ENCODE measurements around the gene ZNF775. TPM values are rescaled to one million over a fixed set of nuclear protein-coding genes. Genes with fewer than 3 reads are reported as not detected.

ZNF775 gene
- total RNA-seq, 1 donor from 2014 or later = 3.0 TPM

DNA sequence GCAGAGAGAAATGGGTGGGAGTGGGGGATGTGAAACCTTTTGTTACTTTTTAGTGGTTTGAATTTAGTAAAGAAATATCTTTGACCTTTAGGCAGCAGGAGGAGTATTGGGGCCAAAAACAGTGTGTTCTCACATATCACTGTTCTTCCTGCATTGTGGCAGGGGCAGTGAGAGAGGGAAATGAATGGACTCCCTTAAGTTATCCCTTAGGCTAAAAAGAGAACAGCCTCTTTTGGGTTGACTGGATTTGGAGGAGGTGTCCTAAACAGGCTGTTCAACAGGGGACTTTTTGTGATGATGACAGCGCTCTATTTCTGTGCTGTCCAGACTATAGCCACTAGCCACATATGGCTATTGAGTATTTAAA is 22.3 kb downstream of the ZNF775 start:
- no peak for DNase-seq

DNA sequence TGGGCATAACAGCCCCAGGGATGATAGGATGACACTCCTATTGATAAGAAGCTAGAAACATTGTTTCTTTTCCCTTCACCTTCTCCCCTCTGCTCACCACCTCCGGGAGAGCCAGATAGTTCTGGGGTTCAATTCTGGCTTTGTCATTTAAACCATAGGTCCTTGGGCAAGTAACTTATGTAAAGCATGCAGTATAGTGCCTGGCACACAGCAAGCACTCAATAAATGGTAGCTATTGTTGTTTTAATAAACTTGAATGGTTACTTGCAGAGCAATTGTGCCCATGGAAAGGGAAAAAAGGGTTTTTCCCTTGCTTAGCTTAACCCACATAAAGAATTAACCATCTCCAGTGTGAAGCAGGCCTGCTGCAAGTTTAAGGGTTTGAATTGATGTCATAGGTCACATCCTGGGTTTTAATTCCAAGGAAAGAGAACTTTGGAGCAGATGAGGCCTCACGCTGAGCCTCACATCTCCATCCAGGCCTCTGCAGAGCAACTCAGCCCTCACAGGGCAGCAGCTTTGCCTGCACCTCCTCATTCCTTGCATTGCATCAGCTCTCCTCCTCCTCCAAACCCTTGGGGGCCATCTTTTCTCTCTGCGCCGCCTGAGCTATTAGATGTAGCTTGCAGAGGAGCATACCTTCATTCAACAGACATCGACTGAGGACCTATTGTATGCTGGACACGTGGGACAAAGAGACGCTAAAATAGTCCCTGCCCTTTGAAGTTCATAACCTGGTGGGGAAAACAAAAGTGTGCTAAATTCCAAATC is 22.9 kb downstream of the ZNF775 start:
- DNase-seq = no peak

DNA sequence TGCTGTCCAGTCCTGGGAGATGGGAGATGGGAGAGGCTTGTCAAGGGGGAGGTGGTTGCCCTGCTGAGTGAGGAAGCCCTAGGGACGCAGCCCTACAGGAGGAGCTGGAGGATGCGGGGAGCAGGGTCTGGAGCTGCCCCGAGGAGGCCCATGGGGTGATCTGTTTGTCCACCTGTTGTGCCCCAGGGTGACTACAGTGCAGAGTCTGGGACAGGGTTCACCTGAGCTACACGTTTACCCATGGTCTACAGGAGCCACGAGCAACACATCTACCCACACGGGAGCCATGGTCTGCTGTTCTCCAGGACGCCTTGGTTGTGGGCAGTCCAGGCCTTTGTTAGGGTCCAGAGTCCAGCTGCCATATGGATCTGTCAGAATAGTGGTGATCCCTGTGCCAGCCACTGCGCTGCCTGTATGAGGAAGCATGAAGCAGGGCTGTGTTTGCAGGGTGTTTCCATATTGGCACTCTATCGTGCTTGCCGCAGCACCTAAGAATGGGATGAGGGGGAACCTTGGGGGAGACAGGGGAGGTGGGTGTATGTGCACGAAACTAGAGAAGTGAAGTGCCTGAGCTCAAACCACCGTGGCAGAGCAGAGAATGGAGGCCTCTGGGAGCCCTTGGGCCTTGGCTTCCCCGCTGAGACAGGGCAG is 23.7 kb downstream of the ZNF775 start:
- DNase-seq = no peak

DNA sequence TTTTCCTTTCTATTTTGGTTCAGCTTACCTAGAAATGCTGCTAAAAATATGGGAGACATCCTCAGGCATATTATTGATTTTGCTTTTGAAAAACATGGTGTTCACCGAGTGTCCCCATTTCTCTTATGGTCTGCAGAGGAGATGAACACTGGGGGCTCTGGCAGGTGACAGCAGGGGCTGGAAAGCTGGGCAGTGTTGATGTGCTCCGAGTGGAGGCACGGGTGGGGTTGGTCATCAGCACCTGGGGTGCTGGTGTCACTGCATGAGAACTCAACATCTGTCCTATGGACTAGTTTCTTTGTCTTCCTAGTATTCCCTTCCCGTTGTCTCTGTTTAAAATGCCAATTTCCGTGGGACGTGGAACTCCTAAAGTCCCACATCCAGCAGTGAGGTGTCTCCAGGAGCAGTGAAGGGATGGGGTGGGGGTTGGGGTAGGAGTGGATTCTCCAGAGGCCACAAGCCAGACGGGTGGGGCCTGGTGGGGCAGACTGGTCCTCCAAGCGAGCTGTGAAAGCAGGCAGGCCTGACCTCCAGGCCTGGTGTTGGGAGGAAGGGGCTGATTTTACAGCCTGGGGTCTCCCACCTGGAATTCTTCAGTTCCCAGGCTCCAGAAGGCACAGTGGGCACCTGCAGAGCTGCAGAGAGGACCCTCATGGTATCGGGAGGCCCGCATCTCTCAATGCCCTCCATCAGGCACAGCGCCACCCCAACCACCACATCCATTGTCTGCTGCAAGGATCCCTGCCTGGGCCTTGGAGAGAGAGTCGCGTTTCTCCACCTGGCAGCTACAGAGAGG is 24.4 kb downstream of the ZNF775 start:
- no peak for DNase-seq

DNA sequence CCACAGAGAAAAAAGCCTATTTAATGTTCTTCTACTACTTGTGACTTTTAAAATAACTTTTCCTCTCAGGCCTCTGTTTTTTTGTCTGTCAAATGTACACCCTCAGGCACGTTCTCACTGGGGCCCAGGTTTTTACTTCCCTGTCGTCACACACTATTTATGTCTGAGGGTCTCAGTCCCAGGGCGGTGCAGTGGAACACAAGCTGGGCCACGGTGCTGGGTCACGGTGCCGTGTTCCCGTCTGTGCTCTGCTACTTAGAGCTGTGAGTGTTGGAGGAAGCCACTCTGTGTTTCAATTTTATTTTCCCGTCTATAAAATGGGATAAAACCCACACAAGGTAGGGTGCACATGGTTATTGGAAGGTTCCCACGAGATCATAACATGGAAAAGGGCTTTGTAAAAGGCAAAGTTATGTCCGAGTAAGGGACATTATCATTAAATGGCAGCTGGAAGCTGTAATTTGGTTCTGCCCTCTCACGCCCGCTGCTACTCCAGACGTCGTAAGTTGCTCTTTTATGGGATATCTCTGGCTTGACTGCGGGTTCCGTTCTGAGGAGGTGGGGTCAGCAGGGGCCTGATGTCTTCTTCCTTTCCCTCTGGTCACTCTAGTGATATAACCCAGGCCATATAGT is 25.2 kb downstream of the ZNF775 start:
- DNase-seq = no peak

DNA sequence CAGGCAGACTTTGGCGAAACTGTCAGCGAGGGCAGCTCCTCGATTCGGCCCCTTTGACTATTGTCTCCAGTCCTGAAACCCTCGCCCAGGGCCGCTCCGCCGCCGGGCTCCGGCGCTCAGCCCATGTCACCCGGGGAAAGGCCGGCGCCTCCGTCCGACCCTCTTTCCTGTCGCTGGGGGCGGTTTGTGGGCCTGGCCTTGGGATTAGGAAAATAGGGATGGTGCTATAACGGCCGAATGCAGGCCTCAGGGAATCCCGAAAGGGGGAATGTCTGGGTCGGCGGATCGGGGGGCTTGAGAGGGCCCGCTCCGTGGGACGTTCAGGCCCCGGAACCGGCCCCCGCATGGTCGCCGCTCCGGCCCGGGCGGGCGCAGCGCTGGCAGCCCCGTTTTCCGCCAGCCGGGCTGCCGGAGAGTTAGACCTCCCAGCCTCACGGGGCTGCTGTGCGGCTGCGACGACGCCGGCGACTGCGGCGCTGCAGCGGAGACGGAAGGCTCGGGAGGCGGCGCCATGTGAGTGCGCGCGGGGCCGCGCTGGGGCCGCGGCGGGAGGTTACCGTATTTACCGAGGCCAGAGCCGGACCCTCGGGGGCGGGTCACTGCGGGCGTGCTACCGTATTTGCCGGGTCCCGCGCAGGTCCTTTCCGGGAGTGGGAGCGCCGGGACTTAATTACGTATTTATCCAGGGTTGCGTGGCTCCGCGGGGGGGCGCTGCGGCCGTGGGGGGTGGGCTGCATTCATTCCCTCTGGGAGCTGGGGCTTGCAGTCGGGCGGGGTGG is 25.9 kb downstream of the ZNF775 start:
- peak; percentile 83 for DNase-seq

DNA sequence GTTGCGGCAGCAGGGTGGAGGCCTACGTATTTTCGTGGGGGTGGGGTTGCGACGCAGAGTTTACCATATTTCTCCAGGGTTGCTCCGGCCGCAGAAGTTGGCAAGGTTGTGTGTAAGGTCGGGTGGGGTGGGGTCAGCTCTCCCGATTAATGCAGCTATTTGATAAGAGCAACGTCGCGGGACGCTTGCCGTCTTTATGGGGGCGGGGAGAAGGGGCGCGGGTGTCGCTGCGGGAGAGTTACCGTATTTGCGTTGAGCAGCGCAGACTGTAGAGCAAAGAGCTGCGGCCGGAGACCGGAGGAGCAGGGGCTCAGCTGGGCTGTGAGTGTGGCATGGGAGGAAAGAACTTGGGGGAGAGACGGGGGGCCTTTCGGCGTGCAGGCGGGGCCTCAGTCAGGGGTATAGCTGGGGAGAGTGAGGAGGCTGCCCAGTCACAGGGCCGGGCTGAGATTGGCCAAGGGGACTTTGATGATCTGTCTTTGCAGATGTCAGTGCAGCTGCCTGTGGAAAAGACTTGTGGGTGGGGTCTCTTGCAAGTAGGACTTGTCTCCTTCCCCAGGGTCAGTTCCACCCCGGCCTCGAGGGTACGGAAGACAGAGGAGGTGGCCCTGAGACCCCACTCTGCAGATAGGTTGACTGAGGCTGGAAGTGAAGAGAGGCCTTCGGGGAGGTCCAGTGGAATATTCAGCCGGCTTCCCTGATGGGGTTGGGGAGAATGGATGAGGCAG is 26.6 kb downstream of the ZNF775 start:
- no peak for DNase-seq

DNA sequence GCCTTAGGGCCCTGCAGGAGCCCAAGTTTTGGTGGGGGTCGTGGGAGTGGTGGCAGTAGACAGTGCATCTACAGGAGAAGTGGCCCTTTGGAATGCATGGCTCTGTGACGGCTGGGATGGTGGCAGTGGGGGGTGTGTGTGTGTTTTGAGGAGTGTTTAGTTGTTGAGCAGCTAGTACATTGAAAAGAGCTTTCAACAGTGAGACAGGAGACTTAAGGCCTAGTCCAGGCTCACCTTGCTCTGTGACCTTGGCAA is 27.1 kb downstream of the ZNF775 start:
- no peak for DNase-seq

DNA sequence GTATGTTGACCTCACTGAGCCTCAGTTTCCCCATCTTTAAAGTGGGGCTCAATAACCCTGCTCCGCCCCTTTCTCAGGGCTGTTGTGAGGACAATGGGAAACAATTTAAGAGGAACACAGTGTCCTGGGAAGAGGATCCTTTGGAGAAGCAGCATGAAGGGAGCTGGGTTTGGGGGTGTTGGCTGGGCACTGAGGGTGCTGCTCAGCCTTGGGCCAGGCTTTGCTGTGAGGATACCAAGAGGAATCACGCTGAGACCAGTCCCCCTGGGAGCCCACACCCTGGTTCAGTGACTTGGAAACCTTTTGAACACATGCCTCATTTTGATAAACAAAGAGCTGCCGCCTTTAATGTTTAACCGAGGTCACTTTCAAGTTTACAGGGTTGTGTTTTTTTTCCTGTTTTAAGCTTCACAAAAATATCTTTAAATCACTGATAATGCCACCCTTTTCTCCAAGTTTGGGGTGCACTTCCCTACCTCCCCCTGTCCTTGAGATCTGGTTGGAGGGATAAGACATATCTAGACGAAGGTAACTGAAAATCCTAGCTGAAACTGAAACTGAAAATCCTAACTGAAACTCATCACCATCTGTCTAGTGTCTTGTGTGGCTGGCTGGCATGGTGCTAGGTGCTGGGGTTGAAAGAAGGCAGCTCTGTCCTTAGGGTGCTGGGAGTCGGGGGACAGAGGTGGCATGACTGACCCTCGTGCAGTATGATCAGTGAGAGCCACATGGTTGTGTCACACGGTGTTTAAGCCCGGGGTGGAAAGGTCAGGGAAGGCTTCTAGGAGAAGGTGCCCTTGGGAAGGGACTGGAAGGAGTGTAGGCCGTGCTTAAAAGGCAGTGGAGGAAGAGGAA is 27.7 kb downstream of the ZNF775 start:
- DNase-seq = no peak

DNA sequence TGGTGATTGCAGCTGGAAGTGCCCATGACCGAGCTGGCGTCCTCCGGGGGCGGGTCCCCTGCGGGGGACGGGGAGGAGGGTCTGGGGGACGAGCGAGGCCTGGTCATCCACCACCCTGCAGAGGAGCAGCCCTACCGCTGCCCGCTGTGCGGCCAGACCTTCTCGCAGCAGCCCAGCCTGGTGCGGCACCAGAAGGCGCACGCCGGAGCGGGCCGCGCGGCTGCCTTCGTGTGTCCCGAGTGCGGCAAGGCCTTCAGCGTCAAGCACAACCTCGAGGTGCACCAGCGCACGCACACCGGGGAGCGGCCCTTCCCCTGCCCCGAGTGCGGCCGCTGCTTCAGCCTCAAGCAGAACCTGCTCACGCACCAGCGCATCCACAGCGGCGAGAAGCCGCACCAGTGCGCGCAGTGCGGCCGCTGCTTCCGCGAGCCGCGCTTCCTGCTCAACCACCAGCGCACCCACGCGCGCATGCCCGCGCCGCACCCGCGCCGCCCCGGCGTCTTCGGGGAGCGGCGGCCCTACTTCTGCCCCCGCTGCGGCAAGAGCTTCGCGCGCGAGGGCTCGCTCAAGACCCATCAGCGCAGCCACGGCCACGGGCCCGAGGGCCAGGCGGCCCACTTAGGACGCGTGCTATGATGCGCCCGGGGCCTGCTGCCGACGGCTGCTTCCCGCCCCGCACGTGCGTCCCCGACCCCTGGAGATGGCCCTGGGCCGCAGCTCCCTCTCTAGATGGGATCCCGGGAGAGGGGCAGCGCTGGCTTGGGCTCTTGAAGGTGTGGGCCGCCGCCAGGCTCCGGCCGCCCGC is 28.7 kb downstream of the ZNF775 start:
- no peak for DNase-seq

DNA sequence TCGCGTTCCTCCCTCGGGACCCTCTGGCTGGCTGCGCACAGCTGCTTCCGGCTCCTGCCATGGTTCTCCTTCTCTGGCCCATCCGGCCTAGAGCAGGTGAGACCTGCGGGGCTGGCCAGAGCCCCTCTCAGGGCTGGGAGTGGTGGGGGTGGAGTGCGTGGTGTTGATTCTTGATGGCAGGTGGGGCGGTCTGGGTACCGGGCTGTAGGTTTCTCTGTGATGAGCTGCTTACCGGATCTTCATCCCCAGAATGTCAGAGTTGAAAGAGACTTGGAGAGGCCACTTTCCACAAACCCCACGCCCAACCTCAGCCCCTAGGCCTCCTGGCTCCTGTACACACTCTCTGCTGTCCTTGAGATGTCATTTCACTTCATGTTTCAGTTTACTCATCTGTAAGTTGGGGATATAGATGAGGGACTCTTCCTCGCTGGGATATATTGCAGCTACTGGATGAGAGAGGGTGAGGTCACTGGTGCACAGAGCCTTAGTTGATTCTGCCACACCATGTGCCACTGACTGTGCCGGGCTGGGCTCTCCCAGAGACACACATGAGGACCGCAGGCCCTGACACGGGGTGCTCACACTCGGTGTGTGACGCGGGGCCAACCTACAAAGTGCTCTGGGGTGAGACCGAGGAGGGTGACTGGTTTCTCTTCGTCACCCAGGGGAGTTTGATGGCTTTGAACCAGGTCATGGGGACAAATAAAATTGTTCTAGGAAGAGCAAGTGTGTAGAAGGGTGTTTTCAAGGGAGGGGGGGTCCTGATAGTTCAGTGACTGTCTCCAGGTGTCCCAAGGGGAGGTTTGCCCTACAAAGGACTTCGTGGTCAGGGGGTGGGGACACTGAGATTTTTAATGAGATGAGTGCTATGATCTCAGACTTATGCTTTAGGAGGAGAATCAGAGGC is 29.5 kb downstream of the ZNF775 start:
- no peak for DNase-seq

DNA sequence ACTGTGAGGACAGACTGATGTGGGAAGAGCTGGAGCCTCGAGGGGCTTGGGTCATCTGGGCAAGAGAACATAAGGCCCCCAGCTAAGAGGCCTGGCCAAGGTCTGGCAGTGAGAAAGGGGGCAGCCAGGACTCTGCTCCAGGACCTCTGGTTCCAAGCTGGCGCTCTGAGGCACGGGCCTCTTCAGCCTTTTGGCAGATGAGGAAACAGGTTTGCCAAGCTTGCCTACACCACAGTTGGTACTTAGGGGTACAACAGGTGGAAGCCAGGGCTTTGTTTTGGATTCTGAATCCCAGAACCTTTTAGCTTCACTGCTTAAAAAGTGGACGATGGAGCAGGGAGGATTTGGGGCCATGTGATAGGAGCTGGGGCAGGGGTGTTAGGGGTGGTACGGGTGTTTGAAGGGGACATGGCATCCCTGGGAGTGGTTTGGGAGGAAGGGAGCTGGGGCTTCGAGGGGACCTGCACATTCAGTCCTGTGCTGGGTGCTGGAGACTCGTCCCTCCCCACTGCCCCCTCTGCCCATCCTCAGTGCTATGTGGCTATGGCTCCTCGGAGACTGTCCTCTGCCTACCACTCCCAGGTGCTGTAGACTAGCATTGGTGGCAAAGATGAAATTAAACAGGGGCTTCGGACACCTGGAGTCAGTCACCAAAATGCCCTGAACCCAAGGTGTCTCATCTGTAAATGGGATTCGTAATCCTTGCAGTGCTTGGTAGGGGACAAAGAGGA is 30.3 kb downstream of the ZNF775 start:
- no peak for DNase-seq

DNA sequence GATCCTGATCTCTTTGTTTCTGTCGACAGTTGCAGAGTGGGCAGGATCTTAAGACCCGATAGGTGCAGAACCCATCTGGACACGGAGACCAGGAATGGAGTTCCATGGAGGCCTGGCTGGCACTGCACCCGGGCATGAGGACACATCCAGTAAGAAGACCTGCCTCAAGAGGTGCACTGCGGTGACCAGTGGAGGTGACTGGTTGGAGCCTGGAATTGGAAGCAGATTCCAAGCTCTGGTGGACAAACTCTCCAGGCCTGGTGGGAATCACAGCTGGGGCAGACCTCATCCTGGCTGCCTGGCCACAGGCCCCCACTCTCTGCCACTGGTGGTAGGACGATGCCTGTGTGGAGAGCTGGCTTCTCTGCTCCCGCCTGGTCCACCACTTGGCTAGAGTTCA is 31.0 kb downstream of the ZNF775 start:
- DNase-seq = no peak

DNA sequence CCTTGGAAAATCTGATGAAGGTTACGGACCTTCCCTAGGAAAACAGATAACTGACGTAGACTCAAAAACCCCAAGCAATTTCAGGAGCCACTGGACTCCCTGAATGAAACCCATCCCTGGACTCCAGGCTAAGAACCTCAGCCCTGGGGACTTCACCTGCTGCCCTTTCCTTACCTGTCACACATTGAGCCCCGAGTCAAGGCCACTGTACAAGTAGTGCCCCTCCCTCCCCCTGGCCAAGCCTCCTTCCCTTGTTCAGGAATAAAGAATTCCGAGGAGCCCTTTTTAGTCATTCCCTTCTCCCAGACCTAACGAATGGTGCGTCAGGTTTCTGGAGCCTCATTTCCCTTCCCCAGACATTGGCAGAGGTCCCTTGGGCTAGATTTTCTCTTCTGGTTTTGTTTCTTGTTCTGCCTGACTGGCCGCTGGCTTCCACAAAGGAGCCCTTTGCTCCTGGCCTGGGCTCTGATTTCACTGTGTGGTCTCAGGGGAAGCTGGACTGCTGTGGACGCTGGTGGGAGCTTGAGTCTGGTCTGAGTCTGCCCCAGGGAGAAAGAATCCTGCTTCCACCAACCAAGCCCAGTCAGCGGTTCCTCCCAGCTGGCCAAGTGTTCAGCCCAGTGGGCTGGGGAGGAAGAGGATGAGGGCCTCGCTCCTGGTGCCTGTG is 31.7 kb downstream of the ZNF775 start:
- DNase-seq = no peak

DNA sequence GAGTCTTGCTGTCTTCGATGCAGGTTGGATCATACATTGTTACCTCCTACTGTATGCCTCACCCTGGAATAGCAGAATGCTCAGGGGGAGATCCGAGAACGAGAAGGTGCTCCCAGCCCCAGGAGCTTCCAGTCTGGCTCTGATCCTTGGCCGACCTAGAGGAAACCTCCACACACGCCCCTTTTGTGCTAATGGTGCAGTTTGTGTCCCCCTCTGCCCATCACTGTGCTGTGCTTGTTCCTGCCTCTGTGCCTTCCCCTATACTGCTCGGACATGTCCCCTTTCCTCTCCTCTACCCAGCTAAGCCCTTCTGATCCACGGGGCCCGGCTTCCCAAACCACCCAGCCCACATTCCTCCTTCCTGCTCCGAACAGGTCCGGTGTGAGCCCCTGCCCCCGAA is 32.5 kb downstream of the ZNF775 start:
- DNase-seq = no peak

DNA sequence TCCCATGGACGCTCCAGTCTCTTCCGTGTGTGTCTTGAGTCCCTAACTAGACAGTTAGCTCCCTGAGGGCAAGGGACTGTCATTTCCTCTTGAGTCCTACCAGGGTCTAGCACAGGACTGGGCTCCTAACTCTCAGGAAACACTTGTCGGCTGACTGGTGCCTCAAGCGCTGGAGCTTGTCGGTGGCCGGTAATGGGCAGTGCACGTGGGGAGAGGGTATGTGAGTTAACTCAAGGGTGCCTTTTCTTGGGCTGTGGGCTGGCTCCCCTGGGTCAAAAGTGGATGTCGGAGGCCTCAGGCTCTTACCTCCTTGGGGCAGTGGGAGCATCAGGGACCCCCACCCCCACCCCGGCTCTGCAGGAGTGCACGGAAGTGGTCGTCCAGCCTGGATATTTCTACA is 32.9 kb downstream of the ZNF775 start:
- no peak for DNase-seq
